GM21367 (cell line): ENCODE results near the gene PA2G4.
"Not testable (repeated sequence)": the region's sequence is repeated elsewhere in the genome, so short reads cannot be mapped to it uniquely, and the experiment has no call there.

Source experiments
- ATAC-seq: cut with Tn5 transposase; IDR thresholded peaks from one replicate; pipeline ENCODE4 v1.9.1; 2021; ENCODE audit not compliant: unreplicated experiment

Gene PA2G4

DNA sequence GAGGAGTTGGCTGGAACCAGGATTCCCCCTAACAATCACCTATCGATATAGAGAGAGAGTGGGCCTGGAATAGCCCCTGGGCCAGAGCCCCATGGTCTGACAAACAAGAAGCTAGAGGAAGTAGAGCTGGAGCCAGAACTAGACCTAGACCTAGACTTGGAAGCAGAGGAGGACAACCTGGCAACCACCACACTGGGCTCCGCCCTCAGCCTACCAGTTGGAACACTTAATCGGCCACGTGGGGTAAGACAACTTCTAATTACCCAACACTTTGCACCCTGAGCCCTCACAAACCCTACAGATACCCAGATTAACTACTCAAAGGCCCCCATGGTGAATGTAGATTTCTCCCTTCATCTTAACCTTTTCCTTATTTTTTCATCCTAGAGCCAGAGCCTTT, 4.6 kb upstream of the PA2G4 start:
- ATAC-seq: no peak

DNA sequence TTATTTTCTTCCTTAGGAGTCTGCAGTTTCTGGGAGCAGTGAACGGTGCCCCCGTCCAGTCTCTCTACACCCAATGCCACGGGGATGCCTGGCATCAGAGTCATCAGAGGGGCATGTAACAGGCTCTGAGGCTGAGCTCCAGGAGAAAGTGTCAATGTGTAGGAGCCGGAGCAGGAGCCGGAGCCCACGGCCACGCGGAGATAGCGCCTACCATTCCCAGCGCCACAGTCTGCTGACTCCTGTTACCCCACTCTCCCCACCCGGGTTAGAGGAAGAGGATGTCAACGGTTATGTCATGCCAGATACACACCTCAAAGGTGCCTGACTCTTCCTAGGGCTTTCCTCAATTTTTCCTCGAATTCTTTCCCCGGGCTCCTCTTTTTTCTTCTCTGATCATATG, 3.3 kb upstream of the PA2G4 start:
- no peak for ATAC-seq

DNA sequence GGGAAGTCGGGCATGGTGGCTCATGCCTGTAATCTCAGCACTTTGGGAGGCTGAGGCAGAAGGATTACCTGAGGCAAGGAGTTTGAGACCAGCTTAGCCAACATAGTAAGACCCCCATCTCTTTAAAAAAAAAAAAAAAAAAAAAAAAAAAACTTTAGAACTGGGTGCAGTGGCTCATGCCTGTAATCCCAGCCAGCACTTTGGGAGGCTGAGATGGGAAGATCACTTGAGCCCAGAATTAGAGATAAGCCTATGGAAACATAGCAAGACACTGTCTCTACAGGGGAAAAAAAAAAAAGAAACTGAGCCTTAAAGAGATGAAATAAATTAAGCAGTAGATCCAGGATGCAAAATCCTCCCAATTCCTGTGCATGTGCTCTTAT, 1.7 kb upstream of the PA2G4 start:
- no peak for ATAC-seq

DNA sequence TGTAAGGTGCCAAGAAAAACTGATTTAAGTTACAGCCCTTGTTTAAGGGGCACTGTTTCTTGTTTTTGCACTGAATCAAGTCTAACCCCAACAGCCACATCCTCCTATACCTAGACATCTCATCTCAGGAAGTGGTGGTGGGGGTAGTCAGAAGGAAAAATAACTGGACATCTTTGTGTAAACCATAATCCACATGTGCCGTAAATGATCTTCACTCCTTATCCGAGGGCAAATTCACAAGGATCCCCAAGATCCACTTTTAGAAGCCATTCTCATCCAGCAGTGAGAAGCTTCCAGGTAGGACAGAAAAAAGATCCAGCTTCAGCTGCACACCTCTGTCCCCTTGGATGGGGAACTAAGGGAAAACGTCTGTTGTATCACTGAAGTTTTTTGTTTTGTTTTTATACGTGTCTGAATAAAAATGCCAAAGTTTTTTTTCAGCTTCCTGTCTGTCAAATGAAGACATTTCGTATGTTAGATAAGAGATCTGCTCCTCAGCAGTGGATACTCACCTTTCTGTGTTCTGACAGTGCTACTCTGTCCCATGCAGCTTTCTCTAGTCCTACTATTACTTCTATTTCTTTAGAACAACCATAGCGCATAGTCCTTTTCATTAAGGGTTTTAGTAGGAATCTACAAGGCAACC, 1.2 kb upstream of the PA2G4 start:
- ATAC-seq: no peak

DNA sequence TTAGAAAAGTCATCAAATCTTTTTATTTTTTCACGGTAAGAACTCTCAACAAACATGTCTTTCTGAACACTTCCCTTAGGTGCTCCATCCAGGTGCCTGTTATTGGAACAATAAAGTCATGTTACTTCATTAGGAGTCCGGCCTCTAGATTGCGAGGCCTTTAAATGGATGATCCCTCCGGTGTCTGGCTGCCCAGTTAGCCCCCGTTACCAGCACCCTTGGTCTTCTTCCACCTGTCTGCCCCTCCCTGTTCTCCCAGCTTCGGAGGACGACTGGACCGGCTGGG, 593 bp upstream of the PA2G4 start:
- ATAC-seq: no peak

DNA sequence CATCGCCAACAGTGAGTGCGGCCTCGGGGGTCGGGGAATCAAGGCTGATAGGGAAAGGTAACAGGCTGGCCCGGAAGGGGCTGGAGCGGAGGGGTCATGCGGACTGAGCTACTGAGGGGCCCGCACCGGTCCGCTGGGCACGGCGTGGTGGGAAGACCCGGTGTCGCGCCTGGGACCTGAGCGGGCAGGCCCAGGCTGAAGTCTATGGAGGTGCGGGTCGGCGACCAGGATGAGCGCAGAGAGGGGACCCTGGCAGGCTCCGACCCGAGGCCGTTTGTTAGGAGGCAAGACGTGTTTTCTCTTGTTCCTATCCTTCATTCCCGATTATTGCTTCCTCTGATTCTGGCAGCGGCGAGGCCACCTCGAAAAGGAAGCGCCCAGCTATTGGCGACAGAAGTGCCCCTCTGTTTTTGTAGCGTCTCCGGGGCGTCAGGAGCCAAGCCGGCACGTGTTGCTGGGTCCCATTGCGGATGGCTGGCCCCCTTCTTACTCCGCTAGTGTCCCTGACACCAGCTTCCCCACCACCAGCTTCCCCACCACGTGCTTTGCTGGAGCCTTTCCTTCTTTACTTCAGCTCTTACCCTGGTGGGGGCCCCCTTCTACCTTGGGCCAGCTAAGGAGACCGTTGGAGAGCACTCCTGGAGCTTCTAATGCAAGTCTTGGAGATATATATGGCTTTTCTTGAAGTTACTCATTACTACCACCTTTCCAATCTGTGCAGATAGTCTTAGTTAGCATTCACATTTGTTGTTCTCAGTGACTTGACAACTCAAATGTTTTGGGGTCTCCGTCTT, 653 bp downstream of the PA2G4 start:
- ATAC-seq: peak; percentile 5

DNA sequence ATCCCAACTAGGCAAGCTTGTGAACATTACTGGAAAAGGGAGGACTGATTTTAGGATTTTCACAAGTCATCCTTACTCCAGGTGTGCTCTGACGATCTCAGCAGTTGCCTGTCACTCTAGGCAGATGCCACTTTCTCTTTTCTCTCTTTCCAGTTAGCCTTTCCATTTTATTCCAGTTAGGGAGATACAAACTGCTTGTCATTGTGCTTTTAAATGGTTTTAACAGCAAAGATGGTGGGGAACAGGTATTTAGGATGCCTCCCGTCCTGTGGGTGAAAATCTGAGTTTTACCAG, 1.2 kb downstream of the PA2G4 start:
- ATAC-seq: no peak

DNA sequence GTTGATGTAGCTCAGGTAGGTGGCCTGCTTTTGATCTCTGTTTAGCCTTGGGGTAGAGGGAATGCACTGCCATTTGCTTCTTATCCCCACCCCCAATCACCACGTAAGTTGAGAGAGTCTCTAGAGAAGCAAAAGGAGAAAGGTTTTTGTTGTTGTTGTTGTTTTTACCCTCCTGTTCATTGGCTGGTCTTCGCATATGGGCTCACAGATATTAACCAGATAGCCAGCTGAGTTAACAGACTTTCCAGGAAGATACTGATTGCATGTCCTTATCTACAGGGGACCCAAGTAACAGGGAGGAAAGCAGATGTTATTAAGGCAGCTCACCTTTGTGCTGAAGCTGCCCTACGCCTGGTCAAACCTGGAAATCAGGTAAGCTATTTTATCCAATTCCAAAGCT, 2.9 kb downstream of the PA2G4 start:
- no peak for ATAC-seq

DNA sequence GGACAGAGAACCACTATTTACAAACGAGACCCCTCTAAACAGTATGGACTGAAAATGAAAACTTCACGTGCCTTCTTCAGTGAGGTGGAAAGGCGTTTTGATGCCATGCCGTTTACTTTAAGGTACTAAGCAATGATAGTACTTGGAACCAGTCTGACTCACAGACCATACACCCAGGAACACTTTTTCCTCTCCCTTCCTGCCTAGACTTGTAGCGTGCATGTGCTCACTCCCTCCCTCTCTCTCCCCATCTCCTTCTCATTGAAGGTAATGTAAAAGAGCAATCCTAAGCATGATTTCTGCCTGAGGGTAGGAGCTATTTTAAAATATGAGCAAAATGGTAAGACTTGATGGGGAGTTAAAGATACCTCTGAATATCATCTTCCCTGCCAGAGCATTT, 6.2 kb downstream of the PA2G4 start:
- no peak for ATAC-seq

DNA sequence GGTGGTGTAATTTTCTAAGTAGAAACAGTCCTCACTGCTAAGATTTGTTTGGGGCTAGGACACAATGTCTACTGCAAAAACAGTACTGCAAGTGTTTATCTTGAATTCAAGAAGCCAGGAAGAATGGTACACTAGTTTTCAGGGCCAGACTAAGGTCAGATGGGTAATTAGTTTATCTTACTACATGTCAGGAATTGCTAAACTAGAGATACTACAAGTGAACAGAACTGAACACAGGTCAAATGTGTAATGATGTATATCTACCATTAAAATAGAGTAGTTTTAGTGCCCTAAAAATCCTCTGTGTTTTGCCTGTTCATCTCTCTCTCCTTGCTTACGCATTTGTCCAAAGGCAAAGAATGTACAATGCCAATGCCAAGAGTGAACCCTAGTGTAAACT, 9.7 kb downstream of the PA2G4 start:
- ATAC-seq: no peak

DNA sequence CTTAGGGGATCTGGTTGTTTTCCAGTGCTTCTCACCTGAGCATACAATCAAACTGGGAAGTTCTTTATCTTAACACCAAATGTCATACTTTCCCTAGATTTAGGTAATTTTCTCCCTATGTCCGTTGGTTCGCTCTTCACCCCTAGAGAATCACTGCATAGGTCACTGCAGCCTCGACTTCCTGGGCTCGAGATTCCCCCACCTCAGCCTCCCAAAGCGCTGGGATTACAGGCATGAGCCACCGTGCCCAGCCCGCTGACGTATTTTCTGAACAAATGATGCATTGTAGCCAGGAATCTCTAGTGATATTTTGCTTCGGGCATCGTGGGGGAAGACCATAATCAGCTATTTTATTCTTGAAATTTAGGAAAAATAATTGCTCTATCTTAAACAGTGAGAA, 11.0 kb downstream of the PA2G4 start:
- no peak for ATAC-seq

DNA sequence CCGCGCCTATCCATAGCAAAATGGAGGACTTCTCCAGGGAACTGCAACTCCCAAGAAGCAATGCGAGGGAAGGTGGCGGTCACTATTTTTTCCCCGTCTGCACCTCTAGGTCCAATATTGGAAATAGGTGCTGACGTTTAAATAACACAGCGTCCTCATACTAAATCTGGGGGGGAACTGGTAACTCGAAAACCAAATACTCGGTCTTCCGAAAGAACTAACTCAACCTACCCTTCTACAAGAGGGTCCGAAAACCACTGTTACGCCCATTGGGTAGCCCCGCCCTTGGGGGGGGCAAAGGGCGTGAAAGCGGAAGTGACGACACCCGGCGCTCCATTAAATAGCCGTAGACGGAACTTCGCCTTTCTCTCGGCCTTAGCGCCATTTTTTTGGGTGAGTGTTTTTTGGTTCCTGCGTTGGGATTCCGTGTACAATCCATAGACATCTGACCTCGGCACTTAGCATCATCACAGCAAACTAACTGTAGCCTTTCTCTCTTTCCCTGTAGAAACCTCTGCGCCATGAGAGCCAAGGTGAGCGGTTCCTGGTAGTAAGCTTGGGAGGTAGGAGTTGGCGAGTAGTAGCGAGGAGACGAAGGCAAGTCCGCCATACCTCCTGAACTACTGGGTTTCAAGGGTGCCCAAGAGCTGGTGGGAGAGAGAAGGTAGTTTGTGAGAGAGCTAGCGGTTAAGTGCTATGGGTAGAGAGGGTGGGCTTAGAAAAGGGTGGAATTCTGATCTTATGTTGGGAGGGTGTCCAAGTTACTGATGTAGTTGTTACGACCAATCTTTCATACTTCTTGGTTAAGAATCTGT, 12.1 kb downstream of the PA2G4 start, which contains the start of gene RPL41:
Gene RPL41 (plus strand): TSS at position 367 of the 815 bp plus-strand sequence.
- peak; percentile 33 for ATAC-seq

DNA sequence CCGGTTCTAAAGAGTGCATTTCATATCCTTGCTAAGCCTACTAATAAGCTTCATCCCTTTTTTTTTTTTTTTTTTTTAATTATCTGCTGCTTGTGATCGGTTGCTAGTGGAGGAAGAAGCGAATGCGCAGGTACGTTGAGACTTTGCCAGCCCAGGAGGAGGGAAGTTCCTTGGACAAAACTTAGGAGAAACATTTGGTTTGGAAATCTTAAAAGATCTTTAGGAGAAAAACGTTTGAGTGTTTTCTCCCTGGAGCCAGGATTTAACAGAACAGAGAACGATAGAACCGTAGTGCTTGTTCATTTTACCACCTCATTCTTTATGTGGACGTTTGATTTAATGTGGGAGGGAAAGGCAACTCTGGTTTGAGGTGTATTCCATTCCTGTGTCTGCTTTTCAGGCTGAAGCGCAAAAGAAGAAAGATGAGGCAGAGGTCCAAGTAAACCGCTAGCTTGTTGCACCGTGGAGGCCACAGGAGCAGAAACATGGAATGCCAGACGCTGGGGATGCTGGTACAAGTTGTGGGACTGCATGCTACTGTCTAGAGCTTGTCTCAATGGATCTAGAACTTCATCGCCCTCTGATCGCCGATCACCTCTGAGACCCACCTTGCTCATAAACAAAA, 12.8 kb downstream of the PA2G4 start:
- not testable (repeated sequence) for ATAC-seq

DNA sequence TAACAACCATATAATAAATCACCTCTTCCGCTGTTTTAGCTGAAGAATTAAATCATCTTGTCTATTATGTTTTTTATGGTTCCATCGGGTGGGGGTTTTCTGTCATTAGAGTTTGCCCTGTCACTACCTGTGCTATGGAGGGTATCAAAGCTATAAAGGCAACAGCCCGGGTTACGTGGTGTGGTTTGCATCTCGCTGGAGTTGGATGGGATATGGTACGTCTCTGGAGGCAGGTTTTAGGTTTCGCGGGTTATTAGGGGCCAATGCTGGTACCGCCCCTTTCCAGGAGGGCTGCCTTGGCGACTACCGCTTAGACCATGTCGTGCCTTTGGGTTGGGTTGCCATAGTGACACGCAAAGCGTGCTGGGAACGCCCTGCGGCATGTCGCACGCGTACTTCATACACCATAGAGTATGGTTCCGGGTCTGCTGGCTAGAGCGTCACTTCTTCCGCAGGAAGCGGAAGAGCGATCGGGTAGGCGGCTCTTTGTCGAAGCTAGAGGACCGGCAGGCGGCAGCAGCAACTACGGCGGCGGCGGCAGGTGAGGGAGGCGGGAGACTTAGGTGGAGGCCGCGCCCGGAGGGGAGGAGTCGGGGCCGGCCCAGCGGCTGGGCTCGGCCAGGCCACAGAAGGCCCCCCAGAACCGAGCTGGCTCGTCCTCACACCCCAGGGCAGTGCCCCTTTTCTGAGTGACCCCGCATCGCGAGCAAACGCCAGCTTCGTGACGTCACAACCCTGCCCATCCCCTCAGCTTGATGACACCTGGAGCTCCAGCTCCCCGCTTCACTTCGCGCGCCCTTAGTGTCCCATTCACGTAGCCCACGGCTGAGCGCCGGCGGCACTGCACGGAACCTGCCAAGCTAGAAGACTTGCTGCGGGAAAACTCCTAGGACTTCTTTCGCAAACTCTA, 13.7 kb downstream of the PA2G4 start, which contains the start of gene ZC3H10:
Gene ZC3H10 (plus strand): TSS at position 489 of the 910 bp plus-strand sequence. CDS start 2,297 bp downstream, outside the sequence.
- peak; percentile 67 for ATAC-seq

DNA sequence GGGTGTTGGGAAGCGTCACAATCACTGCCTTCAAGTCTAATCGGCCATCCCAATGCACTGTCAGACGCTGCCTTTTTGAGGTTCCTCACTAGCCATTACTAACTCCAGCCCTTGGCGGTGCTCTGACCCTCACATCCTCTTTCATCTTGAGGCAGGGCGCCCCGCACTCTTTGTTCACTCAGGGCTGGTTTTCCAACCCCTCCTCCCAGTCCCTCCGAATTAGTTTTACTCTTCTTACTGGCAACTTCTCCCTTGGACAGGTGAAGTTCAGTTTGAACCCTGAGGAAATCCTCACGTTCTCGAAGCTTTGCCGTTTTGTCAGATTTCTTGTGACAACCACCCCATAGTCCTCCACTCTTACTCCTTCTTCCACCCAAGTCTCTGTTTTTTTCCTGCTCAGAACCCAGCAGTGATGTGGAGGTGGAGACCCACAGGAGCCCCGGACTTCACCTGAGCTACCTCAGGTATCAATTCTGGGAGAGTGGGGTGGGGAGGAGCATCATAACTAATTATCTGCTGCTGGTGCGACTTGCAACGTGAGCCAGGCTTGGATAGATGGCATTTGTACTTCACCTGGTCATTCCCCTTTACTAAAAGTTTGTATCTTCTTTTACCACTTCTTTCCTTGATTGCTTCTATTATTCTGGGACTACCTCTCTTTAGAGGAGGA, 14.5 kb downstream of the PA2G4 start:
- no peak for ATAC-seq

DNA sequence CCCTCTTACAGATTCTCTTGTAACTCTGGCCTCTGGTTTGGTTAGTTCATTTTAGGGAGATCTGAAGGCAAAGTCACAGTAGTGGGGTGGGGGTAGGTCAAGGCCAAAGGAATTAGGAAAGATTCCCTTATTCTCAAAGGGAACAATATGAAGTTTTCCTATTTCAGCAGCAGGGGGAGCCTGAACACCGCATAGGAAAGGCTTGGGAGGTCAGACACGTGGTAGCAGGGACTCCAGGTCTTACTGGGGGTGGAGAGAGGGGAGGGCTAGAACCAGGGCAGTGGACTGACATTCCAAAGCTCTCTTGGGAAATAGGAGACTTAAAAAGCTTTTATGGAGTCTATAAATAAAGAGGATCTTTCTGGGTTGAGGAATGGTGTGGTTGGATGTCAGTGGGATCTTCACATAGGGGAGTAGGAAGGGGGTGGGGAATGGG, 15.0 kb downstream of the PA2G4 start:
- ATAC-seq: no peak

DNA sequence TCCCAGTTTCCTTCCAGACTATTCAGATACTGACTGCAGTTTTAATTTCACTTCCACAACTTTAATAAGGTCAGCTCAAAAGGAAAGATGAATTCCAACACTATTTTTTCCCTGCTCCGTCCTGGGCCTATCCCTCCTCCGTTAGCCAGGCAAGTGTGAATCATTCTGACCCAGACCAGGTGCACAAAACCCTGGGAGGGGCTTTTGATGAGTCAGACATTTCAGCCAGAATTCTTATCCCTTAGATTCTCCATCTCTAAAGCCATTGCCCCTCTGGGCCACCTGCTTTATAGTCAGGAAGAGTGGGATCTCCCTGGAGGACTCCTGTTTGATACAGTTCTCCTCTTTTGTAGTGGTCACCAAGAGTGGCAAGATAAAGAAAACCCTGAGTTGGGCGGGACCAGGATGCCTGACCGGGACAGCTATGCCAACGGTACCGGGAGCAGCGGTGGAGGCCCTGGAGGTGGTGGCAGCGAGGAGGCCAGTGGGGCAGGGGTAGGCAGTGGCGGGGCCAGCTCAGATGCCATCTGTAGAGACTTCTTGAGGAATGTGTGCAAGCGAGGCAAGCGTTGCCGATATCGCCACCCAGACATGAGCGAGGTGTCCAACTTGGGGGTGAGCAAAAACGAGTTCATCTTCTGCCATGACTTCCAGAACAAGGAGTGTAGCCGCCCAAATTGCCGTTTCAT, 15.9 kb downstream of the PA2G4 start:
- no peak for ATAC-seq

DNA sequence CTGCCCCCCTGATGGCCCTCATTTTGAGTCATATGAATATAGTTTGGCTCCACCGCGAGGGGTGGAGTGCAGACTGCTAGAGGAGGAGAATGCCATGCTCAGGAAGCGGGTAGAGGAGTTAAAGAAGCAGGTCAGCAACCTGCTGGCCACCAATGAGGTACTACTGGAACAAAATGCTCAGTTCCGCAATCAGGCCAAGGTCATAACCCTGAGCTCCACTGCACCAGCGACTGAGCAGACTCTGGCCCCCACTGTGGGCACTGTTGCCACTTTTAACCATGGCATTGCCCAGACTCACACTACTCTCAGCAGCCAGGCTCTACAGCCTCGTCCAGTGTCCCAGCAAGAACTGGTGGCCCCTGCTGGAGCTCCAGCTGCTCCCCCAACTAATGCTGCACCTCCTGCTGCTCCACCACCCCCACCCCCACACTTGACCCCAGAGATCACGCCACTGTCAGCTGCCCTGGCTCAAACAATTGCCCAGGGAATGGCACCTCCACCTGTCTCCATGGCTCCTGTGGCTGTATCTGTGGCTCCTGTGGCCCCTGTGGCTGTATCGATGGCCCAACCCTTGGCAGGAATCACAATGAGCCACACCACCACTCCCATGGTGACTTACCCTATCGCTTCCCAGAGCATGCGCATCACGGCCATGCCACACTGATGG, 17.0 kb downstream of the PA2G4 start:
- no peak for ATAC-seq

DNA sequence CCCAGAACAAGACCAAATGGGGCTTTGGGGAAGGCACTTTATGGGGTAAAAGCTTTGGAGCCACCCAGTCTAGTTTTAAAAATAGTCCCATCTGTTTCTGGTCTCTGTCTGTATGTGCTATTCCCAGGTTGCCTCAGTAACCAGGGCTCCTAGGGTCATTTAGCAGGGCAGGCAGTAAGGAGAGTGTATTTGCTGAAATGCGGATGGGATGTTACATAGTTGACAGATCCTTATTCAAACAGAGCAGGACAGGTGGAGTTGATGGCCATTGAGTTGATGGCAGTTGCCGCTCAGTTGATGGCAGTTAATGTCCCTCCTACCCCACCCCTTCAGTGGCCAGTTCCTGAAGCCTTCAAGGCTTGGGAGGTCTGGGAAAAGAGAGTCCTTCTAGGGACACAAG, 18.3 kb downstream of the PA2G4 start:
- no peak for ATAC-seq
